ENCODE results near the gene ADGRF4.

ADGRF4 gene

DNA sequence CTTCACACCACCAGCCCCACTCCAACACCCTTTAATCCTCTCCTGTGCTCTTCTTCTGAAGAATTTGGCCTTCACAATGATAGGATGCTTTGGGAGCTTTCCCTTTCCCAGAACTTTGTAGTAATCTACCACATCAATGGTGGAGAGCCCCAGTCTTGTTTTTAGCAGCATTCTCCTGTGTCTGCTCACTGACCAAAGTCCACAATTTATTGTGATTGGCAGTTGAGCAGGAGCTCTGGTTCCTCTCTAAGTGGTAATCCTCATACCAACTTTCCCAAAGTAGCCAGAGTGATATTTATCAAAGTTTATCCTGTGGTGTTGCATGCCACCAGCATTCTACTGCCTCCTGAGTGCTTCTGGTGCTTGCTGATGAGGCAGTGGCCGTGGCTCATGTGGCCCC is 54.4 kb downstream of the ADGRF4 start:
- H3K9ac ChIP-seq (ENCODE audit: low read depth in 1 of 2, low read length in 2 of 2) = no peak overlapping the region
- H3K27me3 ChIP-seq (ENCODE audit: control insufficient read depth in 2 of 2, insufficient read depth in 2 of 2, low read length in 2 of 2) = no peaks in the 10 kb centered on the region
- no peaks in the 10 kb centered on the region for H3K9me3 ChIP-seq (ENCODE audit: control insufficient read depth in 2 of 2, low read length in 2 of 2)
- H3K4me3 ChIP-seq (ENCODE audit: low read length in 2 of 2) = no peak overlapping the region
- H3K4me1 ChIP-seq (ENCODE audit: control insufficient read depth in 2 of 2, insufficient read depth in 2 of 2, low read length in 2 of 2) = no peaks in the 10 kb centered on the region
- H3K27ac ChIP-seq (ENCODE audit: low read depth in 2 of 2, low read length in 2 of 2) = no peak overlapping the region
- no peaks in the 10 kb centered on the region for H3K36me3 ChIP-seq (ENCODE audit: control insufficient read depth in 2 of 2, insufficient read depth in 2 of 2, low read length in 2 of 2)

DNA sequence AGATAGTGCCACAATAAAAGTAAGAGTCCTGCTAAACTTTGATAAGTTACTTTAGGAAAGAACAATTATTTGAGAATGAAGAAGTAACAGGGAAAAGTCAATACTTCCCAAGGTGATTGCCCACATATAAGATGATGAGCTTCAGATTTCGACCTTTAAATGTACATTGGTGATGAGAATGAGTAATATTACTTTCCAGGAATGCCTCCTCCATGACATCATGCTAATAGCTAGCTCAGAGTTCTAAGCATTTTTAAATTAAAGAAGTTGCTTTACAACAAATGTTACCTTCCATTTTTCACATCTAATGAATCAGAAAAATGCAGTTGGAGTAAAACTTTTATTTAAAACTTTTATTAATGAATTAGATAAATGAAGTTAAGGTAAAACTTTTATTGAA is 61.0 kb downstream of the ADGRF4 start:
- Histone ChIP-seq H3K4me3 (ENCODE audit: low read length in 2 of 2) (no peak overlapping the region), H3K36me3 (ENCODE audit: control insufficient read depth in 2 of 2, insufficient read depth in 2 of 2, low read length in 2 of 2) (no peaks in the 10 kb centered on the region), H3K9me3 (ENCODE audit: control insufficient read depth in 2 of 2, low read length in 2 of 2) (no peaks in the 10 kb centered on the region), H3K9ac (ENCODE audit: low read depth in 1 of 2, low read length in 2 of 2) (no peak overlapping the region), H3K4me1 (ENCODE audit: control insufficient read depth in 2 of 2, insufficient read depth in 2 of 2, low read length in 2 of 2) (no peaks in the 10 kb centered on the region), H3K27me3 (ENCODE audit: control insufficient read depth in 2 of 2, insufficient read depth in 2 of 2, low read length in 2 of 2) (no peaks in the 10 kb centered on the region), H3K27ac (ENCODE audit: low read depth in 2 of 2, low read length in 2 of 2) (no peak overlapping the region)

DNA sequence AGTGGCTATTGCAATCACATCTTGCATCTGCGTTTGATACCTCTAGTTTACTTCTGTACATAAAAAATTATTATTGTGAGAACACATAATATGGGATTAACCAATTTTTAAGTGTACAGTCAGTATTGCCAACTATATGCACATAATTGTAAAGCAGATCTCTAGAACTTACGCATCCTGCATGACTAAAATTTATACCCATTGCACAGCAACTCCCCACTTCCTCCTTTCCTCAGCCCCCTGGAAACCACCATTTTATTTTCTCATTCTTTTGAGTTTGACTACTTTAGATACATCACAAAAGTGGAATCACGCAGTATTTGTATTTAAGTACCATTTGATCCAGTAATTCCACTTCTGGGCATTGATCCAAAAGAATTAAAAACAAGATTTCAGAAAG is 64.1 kb downstream of the ADGRF4 start:
- no peaks in the 10 kb centered on the region for H3K9me3 ChIP-seq (ENCODE audit: control insufficient read depth in 2 of 2, low read length in 2 of 2)
- H3K4me1 ChIP-seq (ENCODE audit: control insufficient read depth in 2 of 2, insufficient read depth in 2 of 2, low read length in 2 of 2) = no peaks in the 10 kb centered on the region
- no peaks in the 10 kb centered on the region for H3K27me3 ChIP-seq (ENCODE audit: control insufficient read depth in 2 of 2, insufficient read depth in 2 of 2, low read length in 2 of 2)
- H3K9ac ChIP-seq (ENCODE audit: low read depth in 1 of 2, low read length in 2 of 2) = no peak overlapping the region
- H3K4me3 ChIP-seq (ENCODE audit: low read length in 2 of 2) = no peak overlapping the region
- H3K27ac ChIP-seq (ENCODE audit: low read depth in 2 of 2, low read length in 2 of 2) = no peak overlapping the region
- no peaks in the 10 kb centered on the region for H3K36me3 ChIP-seq (ENCODE audit: control insufficient read depth in 2 of 2, insufficient read depth in 2 of 2, low read length in 2 of 2)

DNA sequence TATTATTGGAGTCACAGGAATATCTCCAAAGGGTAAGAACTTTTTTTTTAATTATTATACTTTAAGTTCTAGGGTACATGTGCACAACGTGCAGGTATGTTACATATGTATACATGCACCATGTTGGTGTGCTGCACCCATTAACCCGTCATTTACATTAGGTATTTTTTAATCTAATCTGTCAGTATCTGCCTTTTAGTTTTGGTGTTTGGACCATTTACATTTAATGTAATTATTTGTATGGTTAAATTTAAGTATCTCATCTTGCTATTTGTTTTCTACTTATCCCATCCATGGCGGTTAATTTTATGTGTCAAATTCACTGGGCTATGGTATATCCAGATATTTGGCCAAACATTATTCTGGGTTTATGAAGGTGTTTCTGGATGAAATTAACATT is 68.1 kb downstream of the ADGRF4 start:
- no peak overlapping the region for H3K9ac ChIP-seq (ENCODE audit: low read depth in 1 of 2, low read length in 2 of 2)
- no peak overlapping the region for H3K27ac ChIP-seq (ENCODE audit: low read depth in 2 of 2, low read length in 2 of 2)
- H3K9me3 ChIP-seq (ENCODE audit: control insufficient read depth in 2 of 2, low read length in 2 of 2) = no peaks in the 10 kb centered on the region
- H3K4me3 ChIP-seq (ENCODE audit: low read length in 2 of 2) = no peak overlapping the region
- no peaks in the 10 kb centered on the region for H3K27me3 ChIP-seq (ENCODE audit: control insufficient read depth in 2 of 2, insufficient read depth in 2 of 2, low read length in 2 of 2)
- H3K4me1 ChIP-seq (ENCODE audit: control insufficient read depth in 2 of 2, insufficient read depth in 2 of 2, low read length in 2 of 2) = no peaks in the 10 kb centered on the region
- H3K36me3 ChIP-seq (ENCODE audit: control insufficient read depth in 2 of 2, insufficient read depth in 2 of 2, low read length in 2 of 2) = no peaks in the 10 kb centered on the region

DNA sequence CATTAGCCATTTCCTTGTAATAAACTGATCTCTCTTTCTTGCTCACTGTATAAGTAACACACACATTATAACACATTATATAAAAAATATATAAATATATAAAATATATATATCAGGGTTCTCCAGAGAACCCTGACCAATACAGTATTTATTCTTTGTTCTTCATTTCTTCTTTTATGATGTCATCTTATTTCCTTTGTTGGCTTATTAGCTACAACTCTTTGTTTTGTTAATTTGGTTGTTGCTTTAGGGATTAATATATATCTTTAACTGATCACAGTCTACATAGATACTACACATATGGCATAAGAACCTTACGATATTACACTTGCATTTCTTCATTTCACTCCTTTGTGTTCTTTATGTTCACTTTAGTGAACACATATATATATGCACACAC is 68.7 kb downstream of the ADGRF4 start:
- no peaks in the 10 kb centered on the region for H3K4me1 ChIP-seq (ENCODE audit: control insufficient read depth in 2 of 2, insufficient read depth in 2 of 2, low read length in 2 of 2)
- H3K36me3 ChIP-seq (ENCODE audit: control insufficient read depth in 2 of 2, insufficient read depth in 2 of 2, low read length in 2 of 2) = no peaks in the 10 kb centered on the region
- H3K9ac ChIP-seq (ENCODE audit: low read depth in 1 of 2, low read length in 2 of 2) = no peak overlapping the region
- no peak overlapping the region for H3K27ac ChIP-seq (ENCODE audit: low read depth in 2 of 2, low read length in 2 of 2)
- H3K4me3 ChIP-seq (ENCODE audit: low read length in 2 of 2) = no peak overlapping the region
- H3K9me3 ChIP-seq (ENCODE audit: control insufficient read depth in 2 of 2, low read length in 2 of 2) = no peaks in the 10 kb centered on the region
- H3K27me3 ChIP-seq (ENCODE audit: control insufficient read depth in 2 of 2, insufficient read depth in 2 of 2, low read length in 2 of 2) = no peaks in the 10 kb centered on the region

DNA sequence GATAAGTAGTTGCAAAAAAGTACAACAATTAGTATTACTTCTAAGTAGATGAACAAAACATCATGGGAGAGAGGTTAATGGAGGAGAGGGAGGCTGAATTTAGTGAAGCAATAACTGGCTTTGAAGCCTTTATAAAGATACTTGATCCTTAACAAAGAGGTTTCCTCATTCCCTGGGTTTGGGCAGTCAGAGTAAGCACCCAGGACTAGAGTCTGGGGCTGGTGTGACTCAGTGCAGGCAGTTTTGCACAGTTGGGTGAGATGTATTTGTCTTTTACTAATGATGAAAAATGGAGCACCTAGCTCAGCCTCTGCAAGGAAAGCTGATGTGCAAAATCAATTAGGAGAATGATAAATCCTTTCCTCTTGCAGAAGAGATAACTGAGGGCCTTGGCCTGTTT is 71.6 kb downstream of the ADGRF4 start:
- no peak overlapping the region for H3K4me3 ChIP-seq (ENCODE audit: low read length in 2 of 2)
- no peaks in the 10 kb centered on the region for H3K36me3 ChIP-seq (ENCODE audit: control insufficient read depth in 2 of 2, insufficient read depth in 2 of 2, low read length in 2 of 2)
- no peak overlapping the region for H3K9ac ChIP-seq (ENCODE audit: low read depth in 1 of 2, low read length in 2 of 2)
- H3K9me3 ChIP-seq (ENCODE audit: control insufficient read depth in 2 of 2, low read length in 2 of 2) = no peaks in the 10 kb centered on the region
- no peaks in the 10 kb centered on the region for H3K27me3 ChIP-seq (ENCODE audit: control insufficient read depth in 2 of 2, insufficient read depth in 2 of 2, low read length in 2 of 2)
- no peaks in the 10 kb centered on the region for H3K4me1 ChIP-seq (ENCODE audit: control insufficient read depth in 2 of 2, insufficient read depth in 2 of 2, low read length in 2 of 2)
- H3K27ac ChIP-seq (ENCODE audit: low read depth in 2 of 2, low read length in 2 of 2) = no peak overlapping the region

All from mucosa of rectum (tissue), 2 donors.